Fibroblast of villous mesenchyme (primary cell): ENCODE results near the gene TMEM95. TPM values are rescaled to one million over a fixed set of nuclear protein-coding genes. Genes with fewer than 3 reads are reported as not detected.
A peak's percentile ranks its signal among the peaks of the same experiment; 100 is the strongest.
"Not testable (repeated sequence)": the region's sequence is repeated elsewhere in the genome, so short reads cannot be mapped to it uniquely, and the experiment has no call there.

Experiments
- DNase-seq: peaks from one replicate; pipeline ENCODE4 v3.0.0-alpha.2; 2010; ENCODE audit warnings: low read depth
- H3K4me3 ChIP-seq: 2 replicates; pipeline ENCODE4 v1.5.1; 2011; ENCODE audit warnings: low read depth, mild to moderate bottlenecking, low read length
- CTCF ChIP-seq: IDR thresholded peaks from 2 replicates; pipeline ENCODE4 v1.5.1; 2012; ENCODE audit warnings: low read depth, mild to moderate bottlenecking, low read length; ENCODE audit not compliant: insufficient read depth
- total RNA-seq: library from RNA; depleted of rRNA; stranded (reverse); fragments of >200 nt; gene quantifications from 2 replicates; pipeline ENCODE4 v1.2.3, GENCODE V29; 2012

Gene TMEM95
- total RNA-seq, 1 donor, result not detected

- DNase-seq, result peak; percentile 99
- TF ChIP-seq CTCF, result no peak
These were observed 25.5 kb upstream of the TMEM95 start for GRCh38 chr17:7329374-7329996.

GRCh38 chr17:7329997-7330637 is 24.8 kb upstream of the TMEM95 start:
- peak; percentile 74 for DNase-seq
- no peak for TF ChIP-seq CTCF
- peak overlapping the region; percentile 90 for H3K4me3 ChIP-seq

More at GRCh38 chr17:7329374-7329996, 25.5 kb upstream of the TMEM95 start:
- H3K4me3 ChIP-seq, result peak overlapping the region; percentile 90

GRCh38 chr17:7330638-7331015 is 24.3 kb upstream of the TMEM95 start:
- TF ChIP-seq CTCF, result no peak
- DNase-seq, result no peak
- H3K4me3 ChIP-seq, result peak overlapping the region; percentile 90

- no peak for TF ChIP-seq CTCF
- DNase-seq, result no peak
- H3K4me3 ChIP-seq, result no peak overlapping the region
These were observed 22.8 kb upstream of the TMEM95 start for GRCh38 chr17:7332111-7332510.

GRCh38 chr17:7332600-7333069 is 22.3 kb upstream of the TMEM95 start:
- not testable (repeated sequence) for H3K4me3 ChIP-seq, DNase-seq

GRCh38 chr17:7334938-7335538 is 19.9 kb upstream of the TMEM95 start:
- TF ChIP-seq CTCF, result no peak

GRCh38 chr17:7335765-7336164 is 19.2 kb upstream of the TMEM95 start:
- not testable (repeated sequence) for H3K4me3 ChIP-seq, DNase-seq

More at GRCh38 chr17:7334938-7335538, 19.9 kb upstream of the TMEM95 start:
- no peak for DNase-seq
- no peak overlapping the region for H3K4me3 ChIP-seq
